NCI-H2107 treated with DMSO at 0.1 percent for 48 hours (cell line): Measurements from ENCODE around the gene RALGPS1.
A peak's percentile ranks its signal among the peaks of the same experiment; 100 is the strongest.

Experiments used
- DNase-seq: peaks from one replicate; lab custom pipeline; 2025; ENCODE audit not compliant: unreplicated experiment; lab: John Stamatoyannopoulos, UW

The RALGPS1 gene, protein sequence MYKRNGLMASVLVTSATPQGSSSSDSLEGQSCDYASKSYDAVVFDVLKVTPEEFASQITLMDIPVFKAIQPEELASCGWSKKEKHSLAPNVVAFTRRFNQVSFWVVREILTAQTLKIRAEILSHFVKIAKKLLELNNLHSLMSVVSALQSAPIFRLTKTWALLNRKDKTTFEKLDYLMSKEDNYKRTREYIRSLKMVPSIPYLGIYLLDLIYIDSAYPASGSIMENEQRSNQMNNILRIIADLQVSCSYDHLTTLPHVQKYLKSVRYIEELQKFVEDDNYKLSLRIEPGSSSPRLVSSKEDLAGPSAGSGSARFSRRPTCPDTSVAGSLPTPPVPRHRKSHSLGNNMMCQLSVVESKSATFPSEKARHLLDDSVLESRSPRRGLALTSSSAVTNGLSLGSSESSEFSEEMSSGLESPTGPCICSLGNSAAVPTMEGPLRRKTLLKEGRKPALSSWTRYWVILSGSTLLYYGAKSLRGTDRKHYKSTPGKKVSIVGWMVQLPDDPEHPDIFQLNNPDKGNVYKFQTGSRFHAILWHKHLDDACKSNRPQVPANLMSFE

DNA sequence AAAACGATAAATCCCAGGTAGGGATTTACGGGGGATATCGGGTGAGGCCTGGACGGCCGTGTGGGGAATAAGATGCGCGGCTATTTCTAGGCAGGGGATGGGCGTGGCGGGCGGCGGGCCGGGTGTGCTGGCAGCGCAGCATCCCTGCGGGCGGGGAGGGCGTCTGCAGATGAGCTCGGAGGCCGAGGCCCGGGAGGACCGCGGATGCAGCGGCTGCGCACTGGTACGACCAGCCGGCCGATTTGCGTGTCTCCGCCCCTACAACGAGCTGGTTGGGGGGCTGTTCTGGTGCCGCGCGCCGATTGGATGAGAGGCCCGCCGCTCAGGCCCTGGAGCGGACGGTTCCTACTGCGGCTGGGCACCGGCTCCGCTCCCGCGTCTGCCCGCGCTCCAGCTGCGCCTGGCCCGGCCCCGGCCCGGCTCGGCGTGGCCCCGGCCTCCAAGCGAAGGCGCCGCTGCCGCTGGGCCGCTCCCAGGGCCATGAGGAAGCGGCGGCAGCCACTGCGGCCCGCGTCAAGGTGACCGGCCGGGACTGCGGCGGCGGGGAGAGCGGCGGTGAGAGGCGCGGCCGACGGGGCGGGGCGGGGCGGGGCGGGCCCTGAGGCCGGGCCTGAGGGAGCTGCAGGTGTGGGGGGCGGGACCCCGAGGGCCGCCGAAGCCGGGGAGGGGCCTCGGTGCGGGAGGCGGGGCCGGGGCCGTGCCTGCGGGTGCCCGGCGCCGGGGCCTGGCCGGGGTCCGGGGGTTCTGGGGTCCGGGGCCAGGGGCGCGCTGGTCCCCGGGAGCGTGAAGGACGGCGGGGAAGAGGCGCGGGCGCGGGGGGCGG, at the start of gene RALGPS1:
TSS of gene RALGPS1 (plus strand) at position 325 of the 823 bp plus-strand sequence. CDS start 47,508 bp downstream, outside the sequence.
- DNase-seq, result peak; percentile 81

DNA sequence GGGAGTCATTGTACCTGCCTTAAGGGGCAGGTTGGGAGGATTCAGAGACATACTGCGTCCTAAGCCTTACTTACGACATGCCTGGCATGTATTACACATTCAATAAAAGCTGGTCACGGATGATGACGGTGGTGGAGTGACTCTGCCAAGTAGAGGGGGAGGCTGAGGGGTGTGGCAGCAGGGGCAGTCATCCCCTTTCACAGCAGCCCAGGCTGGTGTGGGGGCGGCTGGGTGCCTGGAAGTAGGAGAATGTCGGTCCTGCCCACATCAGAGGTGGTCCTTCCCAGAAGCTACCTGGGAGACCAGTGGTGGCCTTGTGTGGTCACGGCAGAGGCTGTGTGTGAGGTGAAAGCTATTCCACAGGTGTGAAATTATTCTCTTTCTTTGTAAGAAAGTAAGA, 45.2 kb upstream of the RALGPS1 start:
- no peak for DNase-seq

DNA sequence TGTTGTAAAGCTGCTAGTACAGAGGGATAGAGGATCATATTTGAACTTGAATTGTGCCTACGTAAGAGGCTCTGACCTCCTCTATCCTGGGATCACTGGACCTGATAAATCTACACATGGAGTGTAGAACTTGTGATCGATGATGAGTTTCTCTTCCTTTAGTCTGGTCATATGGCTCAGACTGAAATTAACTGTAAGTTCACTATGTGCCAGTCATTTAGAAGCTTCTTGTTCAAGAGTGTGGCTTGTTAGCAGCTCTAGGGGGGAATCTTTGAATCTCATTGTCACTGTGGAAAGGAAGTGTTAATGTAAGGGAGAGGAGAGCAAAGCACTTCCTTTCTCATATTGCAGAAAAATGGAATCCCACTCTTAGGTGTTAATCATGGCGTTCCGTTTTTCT, 42.1 kb upstream of the RALGPS1 start:
- DNase-seq, result no peak

DNA sequence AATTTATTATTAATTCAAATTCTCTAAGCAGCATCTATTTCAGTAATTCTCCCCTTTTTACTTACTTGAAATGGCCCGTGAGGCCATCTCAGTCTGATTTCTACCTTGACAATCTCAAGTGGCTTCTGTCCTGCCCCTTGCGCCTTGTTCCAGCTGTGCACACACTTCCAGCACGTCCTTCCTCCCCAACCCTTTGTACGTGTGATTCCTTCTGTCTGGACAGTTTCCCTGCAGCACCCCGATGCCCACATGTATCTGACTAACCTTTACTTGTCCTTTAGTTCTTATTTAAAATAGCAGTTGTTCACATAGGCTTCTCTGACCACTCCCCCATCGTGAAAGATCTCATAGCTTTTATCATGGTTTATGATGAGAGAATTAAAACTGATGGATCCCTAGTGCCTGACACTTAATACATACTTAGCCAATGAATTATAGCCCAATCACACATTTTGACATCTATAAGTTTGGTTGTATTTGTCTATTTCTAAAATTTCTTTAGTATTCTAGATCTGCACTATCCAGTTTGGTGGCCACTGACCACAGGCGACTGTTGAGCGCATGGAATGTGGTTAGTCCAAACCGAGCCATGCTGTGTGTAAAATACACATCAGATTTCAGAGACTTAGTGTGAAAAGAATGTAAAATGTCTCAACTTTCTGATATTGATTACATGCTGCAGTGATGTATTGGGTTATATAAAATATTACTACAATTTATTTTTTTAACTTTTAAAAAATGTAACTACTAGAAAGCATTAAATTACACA, 39.9 kb upstream of the RALGPS1 start:
- DNase-seq, result no peak

DNA sequence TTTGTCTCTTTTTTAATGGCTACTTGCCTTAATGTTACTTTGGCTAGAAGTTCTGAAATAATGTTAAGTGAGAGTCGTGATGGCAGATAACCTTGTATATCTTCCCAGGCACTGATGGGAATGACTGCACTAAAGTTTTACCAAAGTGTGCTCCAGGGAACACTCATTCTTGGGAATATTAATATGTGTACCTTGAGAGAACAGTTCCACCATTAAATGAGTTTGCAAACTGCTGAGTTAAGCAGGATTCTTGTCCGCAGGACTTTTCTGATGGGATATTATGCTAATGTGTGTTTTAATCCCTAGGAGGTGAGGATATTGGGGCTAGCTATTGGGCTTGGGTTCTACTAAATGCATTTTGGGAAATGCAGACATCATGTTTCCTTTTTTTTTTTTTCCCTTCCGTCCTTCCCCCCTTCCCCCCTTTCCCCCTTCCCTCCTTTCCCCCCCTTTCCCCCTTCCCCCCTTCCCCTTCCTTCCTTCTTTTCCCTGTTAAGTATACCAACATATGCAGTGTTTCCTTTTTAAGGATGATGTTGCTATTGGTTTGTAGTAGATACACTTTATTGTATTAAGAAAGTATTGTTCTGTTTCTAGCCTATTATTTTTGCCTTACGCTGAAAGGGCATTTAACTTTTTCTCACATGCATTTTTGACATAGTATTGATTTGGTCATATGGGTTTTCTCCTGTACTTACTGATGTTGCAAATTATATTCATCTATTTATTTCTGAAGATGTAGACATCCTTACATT, 38.6 kb upstream of the RALGPS1 start:
- DNase-seq, result no peak

DNA sequence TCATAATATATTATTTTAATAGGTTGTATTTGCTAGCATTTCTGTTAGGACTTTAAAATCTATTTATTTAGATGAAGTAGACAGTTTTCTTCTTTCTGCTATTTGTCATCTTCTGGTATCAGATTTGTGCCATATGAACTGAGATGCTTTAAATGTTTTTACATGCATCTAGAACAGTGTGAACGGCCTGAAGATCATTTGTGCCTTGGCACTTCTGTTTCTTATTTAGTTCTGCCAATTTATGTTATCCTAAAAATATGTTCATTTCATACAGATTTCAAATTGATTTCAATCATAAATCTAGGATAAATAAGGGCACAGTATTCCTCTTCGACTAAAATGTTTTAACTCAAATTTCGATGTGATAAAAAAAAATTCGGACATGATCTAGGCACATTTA, 38.1 kb upstream of the RALGPS1 start:
- DNase-seq, result no peak

DNA sequence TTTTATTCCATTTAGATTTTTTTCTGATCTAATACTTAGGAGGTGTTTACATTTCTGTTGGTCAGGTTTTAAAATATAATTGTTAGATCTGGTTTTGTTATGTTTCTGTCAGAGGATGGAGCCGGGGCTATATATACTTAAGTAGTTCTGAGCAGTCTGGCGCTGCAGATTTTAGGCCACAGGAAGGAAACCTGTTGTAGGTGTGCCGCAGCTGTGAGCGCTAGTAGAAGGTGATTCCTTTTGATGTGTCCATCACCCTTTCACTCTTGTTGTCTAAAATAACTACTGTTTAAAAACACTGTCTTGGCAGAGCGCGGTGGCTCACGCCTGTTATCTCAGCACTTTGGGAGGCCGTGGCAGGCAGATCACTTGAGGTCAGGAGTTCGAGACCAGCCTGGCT, 37.2 kb upstream of the RALGPS1 start:
- DNase-seq, result no peak

DNA sequence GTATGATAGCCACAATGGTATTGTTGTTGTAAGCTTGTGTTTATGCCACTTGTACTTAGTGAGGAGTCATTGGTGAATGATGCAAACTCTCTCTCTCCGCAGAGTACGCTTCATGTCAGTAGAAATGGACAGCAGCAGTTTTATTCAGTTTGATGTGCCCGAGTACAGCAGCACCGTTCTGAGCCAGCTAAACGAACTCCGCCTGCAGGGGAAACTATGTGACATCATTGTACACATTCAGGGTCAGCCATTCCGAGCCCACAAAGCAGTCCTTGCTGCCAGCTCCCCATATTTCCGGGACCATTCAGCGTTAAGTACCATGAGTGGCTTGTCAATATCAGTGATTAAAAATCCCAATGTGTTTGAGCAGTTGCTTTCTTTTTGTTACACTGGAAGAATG, 35.3 kb upstream of the RALGPS1 start:
- no peak for DNase-seq

DNA sequence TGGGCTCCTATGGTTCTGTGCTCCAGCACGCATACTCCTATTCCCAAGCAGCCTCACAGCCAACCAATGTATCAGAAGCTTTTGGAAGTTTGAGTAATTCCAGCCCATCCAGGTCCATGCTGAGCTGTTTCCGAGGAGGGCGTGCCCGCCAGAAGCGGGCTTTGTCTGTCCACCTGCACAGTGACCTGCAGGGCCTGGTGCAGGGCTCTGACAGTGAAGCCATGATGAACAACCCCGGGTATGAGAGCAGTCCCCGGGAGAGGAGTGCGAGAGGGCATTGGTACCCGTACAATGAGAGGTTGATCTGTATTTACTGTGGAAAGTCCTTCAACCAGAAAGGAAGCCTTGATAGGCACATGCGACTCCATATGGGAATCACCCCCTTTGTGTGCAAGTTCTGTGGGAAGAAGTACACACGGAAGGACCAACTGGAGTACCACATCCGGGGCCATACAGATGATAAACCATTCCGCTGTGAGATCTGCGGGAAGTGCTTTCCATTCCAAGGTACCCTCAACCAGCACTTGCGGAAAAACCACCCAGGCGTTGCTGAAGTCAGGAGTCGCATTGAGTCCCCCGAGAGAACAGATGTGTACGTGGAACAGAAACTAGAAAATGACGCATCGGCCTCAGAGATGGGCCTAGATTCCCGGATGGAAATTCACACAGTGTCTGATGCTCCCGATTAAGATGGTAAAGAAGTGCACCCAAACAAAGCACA, 34.2 kb upstream of the RALGPS1 start:
- no peak for DNase-seq

DNA sequence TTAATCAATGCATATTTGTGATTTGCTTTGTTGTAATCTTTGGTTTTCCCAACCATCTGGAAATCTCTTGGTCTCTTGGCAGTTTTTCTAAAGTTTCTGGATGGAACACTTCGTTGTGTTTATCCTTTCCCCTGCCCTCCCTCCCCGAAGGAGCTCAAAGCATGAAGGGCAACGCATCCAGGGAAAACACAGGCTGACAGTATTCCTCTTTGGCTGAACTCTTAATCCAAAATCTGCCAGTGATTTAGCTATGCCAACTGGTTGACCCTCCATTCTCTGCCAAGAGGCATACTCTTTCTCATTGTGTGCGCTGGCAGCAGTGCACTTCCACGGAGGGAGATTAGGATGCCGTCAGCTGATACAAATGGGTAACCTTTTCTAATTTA, 33.6 kb upstream of the RALGPS1 start:
- DNase-seq, result no peak

DNA sequence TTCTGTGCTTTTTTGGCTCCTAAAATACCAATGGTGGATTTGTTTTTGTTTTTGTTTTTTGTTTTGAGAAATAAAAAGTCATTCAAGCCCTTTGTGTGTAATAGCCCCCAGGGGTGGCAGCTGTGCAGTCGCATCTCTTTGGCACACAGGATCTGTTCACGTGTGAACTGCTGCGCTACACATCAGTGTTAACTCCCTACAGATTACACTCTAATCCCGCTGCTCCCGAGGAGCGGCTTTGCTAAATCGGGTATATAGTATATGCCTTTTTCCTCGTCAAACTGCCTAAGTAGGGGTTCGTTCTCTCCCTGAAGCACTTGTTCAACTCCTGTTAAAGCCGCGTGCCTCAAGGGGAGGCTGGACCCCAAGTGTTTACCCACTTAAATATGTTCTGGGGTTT, 31.8 kb upstream of the RALGPS1 start:
- DNase-seq, result no peak

DNA sequence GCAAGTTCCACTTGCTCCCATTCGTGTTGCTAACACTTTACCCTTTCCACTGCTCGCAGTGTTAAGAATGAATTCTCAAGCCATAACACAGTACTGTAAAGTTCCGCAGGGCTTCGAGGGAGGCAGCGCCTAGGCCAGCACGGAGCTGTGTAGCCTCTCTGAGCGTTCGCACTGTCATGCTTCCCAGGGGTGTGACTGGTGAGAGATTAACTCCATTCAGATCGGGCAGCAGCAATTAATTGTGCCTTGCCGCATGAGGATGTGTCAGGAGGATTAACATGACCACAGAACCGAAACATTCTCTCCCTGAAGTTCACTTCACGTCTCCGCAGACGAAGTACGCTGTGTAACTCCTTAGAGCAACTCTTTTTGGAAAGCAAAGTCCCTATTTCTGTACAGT, 30.9 kb upstream of the RALGPS1 start:
- DNase-seq, result no peak

DNA sequence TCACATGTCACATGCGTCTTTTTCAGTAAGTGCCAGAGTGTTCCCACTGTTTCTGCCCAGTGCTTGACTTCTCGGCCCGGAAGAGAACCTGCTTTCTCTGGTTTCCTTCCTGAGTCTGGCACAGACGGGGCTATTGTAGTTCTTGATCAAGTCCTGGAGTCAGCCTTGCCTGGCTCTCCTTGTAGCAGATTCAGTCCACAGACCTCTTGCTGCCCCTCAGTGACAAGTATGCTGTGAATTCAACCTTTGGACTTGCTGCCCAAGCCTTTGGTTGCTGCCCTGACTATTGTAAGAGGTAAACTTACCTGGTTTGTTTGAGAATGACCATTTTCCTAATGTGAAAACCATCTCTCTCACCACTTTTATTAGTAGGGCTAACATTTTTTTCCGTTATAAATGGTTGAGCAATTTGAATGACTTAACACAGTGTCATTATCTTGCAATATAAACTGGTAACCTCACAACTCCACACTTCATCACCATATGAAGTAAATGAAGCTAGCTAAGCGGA, 29.4 kb upstream of the RALGPS1 start:
- no peak for DNase-seq

DNA sequence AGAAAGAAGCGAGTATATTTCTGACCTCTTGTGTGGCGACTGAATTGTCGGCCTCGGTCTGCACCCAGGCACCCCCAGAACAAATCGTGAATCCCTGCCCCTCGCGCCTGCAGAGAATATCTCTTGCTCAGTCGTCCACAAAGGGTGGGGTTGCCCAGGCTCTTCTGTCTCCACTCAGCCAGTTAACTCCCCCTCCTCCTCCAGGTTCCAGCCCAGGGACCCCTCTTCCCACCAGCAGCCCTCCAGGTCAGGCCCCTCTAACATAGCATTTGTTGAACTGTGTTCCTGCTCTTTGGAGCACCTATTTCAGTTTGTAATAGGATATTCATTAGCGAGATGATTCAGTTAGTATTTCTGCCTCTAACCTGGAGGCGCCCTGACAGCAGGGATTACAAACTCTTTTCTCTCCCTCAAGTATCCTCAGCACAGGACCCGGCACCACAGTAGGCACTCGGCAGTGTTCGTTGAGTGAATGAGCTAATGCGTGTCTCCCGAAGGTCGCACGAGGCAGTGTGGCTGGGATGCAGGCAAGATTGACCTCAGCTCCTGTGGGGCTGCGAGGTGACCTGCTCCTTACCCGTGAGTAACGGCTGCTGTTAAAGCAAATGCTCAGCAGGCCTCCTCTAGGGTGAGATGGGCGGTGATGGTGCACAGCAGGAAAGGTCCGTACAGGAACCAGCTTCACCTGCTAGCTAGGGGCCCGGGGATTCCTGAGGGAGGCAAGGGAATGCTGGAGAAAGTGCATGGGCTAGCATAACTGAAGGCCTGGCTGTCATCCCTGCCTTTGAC, 28.4 kb upstream of the RALGPS1 start:
- no peak for DNase-seq

DNA sequence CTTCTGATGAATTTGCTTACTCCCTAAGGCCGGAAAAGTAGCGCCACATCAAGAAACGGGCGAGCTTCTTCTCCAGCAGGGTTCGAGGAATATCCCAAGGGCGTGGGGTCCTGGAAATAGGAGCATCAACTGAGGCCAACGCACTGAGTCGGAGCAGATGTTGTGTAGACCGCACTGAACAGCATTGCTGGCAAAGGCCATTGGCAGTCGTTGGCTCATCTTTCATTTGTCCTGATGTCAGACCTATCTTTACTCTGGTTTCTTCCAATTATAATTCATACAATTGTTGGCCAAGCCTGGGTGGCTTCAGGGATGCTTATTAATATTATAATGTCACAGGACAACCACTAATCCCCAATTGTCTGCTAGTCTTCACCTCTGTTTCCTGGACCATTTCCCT, 27.7 kb upstream of the RALGPS1 start:
- no peak for DNase-seq

DNA sequence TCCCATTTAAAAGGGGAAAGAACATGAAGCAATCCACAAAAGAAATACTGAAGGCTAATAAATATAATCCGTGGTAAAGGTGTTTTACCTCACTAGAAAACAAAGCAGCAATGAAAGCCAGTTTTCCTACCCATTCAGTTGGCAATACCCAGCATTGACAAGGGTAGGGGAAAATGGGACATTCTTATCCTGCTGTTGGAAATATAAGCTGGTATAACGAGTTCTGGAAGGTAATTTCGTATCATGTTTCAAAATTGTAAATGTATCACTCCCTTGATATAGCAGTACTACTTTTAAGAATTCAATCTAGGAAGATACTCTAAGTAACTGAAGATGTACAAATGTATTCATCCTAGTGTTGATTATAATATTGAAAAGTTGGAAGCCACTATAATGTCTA, 22.9 kb upstream of the RALGPS1 start:
- no peak for DNase-seq

DNA sequence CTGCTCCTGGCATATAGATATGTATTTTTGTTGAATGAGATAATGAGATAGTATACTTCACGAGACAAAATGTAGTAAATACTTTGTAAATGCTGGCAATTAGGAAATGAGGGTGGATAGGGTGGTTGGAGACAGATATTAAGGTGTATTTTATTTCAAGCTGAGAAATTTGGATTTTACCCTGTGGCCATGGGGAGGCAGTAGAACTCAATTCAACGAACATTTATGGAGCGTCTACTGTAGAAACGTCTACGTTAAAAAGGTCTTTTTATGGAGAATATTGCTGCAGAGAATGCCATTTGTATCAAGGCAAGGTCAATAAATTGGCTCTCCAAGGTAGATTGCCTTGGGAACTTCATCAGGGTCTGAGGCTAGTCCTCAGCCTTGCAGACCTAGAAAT, 21.5 kb upstream of the RALGPS1 start:
- no peak for DNase-seq

DNA sequence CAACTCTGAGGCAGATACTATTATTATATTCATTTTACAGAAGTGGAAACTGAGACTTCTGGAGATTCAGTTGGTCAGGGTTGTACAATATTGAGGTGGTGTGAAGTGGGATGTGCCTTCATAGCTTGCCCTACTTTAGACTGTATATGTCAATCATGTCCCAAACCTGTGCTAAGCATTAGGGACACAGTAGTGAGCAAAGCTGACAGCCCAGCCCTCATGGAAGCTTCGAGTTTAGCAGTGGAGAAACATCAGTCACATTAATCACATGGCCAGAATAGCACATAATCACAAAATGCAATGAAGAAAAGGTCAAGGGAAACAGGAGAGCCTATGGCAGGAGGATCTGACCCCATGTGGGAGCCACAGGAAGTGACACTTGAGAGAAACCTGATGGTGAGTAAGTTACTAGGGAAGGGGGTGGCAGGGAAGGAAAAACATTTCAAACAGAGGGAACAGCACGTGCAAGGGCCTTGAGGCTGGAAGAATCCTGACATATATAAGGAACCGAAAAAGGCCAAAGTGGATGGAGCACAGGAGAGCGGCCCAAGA, 20.5 kb upstream of the RALGPS1 start:
- DNase-seq, result no peak

DNA sequence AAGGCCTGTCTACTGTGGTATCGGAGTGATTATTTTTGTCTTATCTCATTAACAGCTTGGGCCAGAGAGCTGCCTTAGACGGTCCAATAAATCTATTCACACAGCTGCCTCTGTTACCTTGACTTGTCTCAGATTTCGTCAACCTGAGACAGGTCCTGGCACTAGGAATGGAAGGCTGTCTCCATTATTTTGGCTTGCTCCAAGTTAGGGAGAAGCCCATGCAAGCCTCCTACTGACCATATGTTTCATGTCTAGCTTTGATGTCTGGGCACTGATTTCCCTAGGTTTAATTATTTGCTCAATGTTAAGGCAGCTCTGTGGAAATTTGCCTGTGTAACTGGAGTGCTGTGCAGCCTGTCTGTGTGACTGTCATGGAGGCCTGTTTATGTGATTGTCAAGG, 12.4 kb upstream of the RALGPS1 start:
- DNase-seq, result no peak
